Measurements from ENCODE around the gene PIK3CA. TPM values are rescaled to one million over a fixed set of nuclear protein-coding genes. Genes with fewer than 3 reads are reported as not detected.

PIK3CA gene
- total RNA-seq, 1 donor = 34.7 TPM

GRCh38 chr3:179224584-179224983 lies 76.4 kb downstream of the PIK3CA start:
- TF ChIP-seq CTCF (IDR thresholded peaks at IDR 0.05; ENCODE audit: extremely low read depth, low read depth, low read length) = no peak
- H4K20me1 ChIP-seq (ENCODE audit: insufficient read depth, low read length) = no peaks in the 10 kb centered on the region
- no peak overlapping the region for H2AFZ ChIP-seq (ENCODE audit: low read length)
- no peaks in the 10 kb centered on the region for H3K9me3 ChIP-seq (ENCODE audit: low read depth, low read length)
- peaks cover 3% of the 10 kb centered on the region for H3K36me3 ChIP-seq (ENCODE audit: insufficient read depth, low read length)
- no peak overlapping the region for H3K4me2 ChIP-seq (ENCODE audit: insufficient read depth, low read length)
- H3K27me3 ChIP-seq (ENCODE audit: insufficient read depth, low read length) = no peaks in the 10 kb centered on the region
- H3K4me1 ChIP-seq (ENCODE audit: insufficient read depth, low read length) = no peaks in the 10 kb centered on the region
- no peak for DNase-seq (ENCODE audit: insufficient read length, low spot score, missing footprints)
- H3K79me2 ChIP-seq (ENCODE audit: insufficient read depth, low read length) = no peaks in the 10 kb centered on the region
- no peak overlapping the region for H3K27ac ChIP-seq (ENCODE audit: low read depth, low read length)
- H3K4me3 ChIP-seq (ENCODE audit: insufficient read depth, low read length) = no peak overlapping the region

GRCh38 chr3:179227349-179227748 lies 79.2 kb downstream of the PIK3CA start:
- Histone ChIP-seq H3K4me1 (ENCODE audit: insufficient read depth, low read length) (no peaks in the 10 kb centered on the region), H3K27ac (ENCODE audit: low read depth, low read length) (no peak overlapping the region), H3K27me3 (ENCODE audit: insufficient read depth, low read length) (no peaks in the 10 kb centered on the region), H3K4me2 (ENCODE audit: insufficient read depth, low read length) (no peak overlapping the region), H3K9me3 (ENCODE audit: low read depth, low read length) (no peaks in the 10 kb centered on the region), H3K4me3 (ENCODE audit: insufficient read depth, low read length) (no peak overlapping the region), H4K20me1 (ENCODE audit: insufficient read depth, low read length) (no peaks in the 10 kb centered on the region), H2AFZ (ENCODE audit: low read length) (no peak overlapping the region), H3K36me3 (ENCODE audit: insufficient read depth, low read length) (peaks cover 14% of the 10 kb centered on the region), H3K79me2 (ENCODE audit: insufficient read depth, low read length) (no peaks in the 10 kb centered on the region)
- no peak for DNase-seq (ENCODE audit: insufficient read length, low spot score, missing footprints)
- TF ChIP-seq CTCF (IDR thresholded peaks at IDR 0.05; ENCODE audit: extremely low read depth, low read depth, low read length) = no peak

DNA sequence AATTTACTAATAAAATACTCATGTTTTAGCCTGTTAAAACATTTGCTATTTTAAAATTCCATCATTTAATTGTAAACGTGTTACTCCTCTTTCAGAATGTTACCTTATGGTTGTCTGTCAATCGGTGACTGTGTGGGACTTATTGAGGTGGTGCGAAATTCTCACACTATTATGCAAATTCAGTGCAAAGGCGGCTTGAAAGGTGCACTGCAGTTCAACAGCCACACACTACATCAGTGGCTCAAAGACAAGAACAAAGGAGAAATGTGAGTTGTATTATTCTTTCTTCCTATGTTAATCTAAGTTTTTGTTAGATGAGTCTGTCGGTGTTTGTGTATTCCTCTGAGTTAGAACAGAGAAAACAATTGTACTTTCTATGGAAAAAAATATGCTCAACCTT lies 81.0 kb downstream of the PIK3CA start:
- Histone ChIP-seq H3K79me2 (ENCODE audit: insufficient read depth, low read length) (no peaks in the 10 kb centered on the region), H3K4me3 (ENCODE audit: insufficient read depth, low read length) (no peak overlapping the region), H3K27ac (ENCODE audit: low read depth, low read length) (no peak overlapping the region), H3K27me3 (ENCODE audit: insufficient read depth, low read length) (no peaks in the 10 kb centered on the region), H3K9me3 (ENCODE audit: low read depth, low read length) (no peaks in the 10 kb centered on the region), H4K20me1 (ENCODE audit: insufficient read depth, low read length) (no peaks in the 10 kb centered on the region), H3K4me2 (ENCODE audit: insufficient read depth, low read length) (no peak overlapping the region), H3K4me1 (ENCODE audit: insufficient read depth, low read length) (no peaks in the 10 kb centered on the region), H2AFZ (ENCODE audit: low read length) (no peak overlapping the region), H3K36me3 (ENCODE audit: insufficient read depth, low read length) (peaks cover 14% of the 10 kb centered on the region)
- DNase-seq (ENCODE audit: insufficient read length, low spot score, missing footprints) = no peak
- TF ChIP-seq CTCF (IDR thresholded peaks at IDR 0.05; ENCODE audit: extremely low read depth, low read depth, low read length) = no peak

DNA sequence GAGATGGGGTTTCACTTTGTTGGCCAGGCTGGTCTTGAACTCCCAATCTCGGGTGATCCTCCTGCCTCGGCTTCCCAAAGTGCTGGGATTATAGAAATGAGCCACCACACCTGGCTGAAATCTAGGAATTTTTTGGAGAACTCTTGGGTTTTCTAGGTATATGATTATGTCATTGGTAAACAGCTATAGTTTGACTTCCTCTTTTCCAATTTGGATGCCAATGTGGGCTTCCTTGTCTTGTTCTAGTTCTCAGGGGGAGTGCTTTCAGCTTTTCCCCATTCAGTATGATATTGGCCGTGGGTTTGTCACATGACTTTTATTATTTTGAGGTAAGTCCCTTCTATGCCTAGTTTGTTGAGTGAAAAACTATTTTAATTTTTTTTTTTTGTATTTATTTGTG lies 84.9 kb downstream of the PIK3CA start:
- Histone ChIP-seq H4K20me1 (ENCODE audit: insufficient read depth, low read length) (no peaks in the 10 kb centered on the region), H3K27me3 (ENCODE audit: insufficient read depth, low read length) (no peaks in the 10 kb centered on the region), H3K4me1 (ENCODE audit: insufficient read depth, low read length) (no peaks in the 10 kb centered on the region), H3K9me3 (ENCODE audit: low read depth, low read length) (no peaks in the 10 kb centered on the region), H3K27ac (ENCODE audit: low read depth, low read length) (no peak overlapping the region), H3K36me3 (ENCODE audit: insufficient read depth, low read length) (peaks cover 11% of the 10 kb centered on the region), H3K4me3 (ENCODE audit: insufficient read depth, low read length) (no peak overlapping the region), H2AFZ (ENCODE audit: low read length) (no peak overlapping the region), H3K79me2 (ENCODE audit: insufficient read depth, low read length) (no peaks in the 10 kb centered on the region), H3K4me2 (ENCODE audit: insufficient read depth, low read length) (no peak overlapping the region)
- DNase-seq (ENCODE audit: insufficient read length, low spot score, missing footprints) = no peak
- TF ChIP-seq CTCF (IDR thresholded peaks at IDR 0.05; ENCODE audit: extremely low read depth, low read depth, low read length) = no peak
